Stimulated activated CD4-positive, alpha-beta T cell treated with anti-CD3 and anti-CD28 coated beads, Interleukin-4, amount 100 ng/mL, for 1 hour (primary cell): ENCODE data around the gene SYVN1.
"Not testable (repeated sequence)": the region's sequence is repeated elsewhere in the genome, so short reads cannot be mapped to it uniquely, and the experiment has no call there.

Experiments used
- DNase-seq: peaks from one replicate; pipeline ENCODE4 v3.0.0-alpha.2; 2020

Gene SYVN1

GRCh38 chr11:65150509-65151299 lies 16.4 kb upstream of the SYVN1 start:
- DNase-seq, result no peak

- not testable (repeated sequence) for DNase-seq
These were observed 15.8 kb upstream of the SYVN1 start for GRCh38 chr11:65150131-65150508.

- DNase-seq, result no peak
These were observed 14.3 kb upstream of the SYVN1 start for GRCh38 chr11:65148657-65149056.

GRCh38 chr11:65147352-65148075 lies 13.2 kb upstream of the SYVN1 start:
- no peak for DNase-seq

- no peak for DNase-seq
These were observed 7.7 kb upstream of the SYVN1 start for GRCh38 chr11:65141896-65142494.

- no peak for DNase-seq
These were observed 2.3 kb upstream of the SYVN1 start for GRCh38 chr11:65136515-65137096.

GRCh38 chr11:65135633-65136145 lies 1.4 kb upstream of the SYVN1 start:
- no peak for DNase-seq

- DNase-seq, result peak; percentile 74
These were observed 773 bp upstream of the SYVN1 start for GRCh38 chr11:65134952-65135632.

GRCh38 chr11:65133724-65134123 lies 595 bp downstream of the SYVN1 start:
- DNase-seq, result no peak

- DNase-seq, result peak; percentile 69
These were observed 1.2 kb downstream of the SYVN1 start for GRCh38 chr11:65132988-65133700.

- no peak for DNase-seq
These were observed 1.9 kb downstream of the SYVN1 start for GRCh38 chr11:65132238-65132987.

- no peak for DNase-seq
These were observed 2.5 kb downstream of the SYVN1 start for GRCh38 chr11:65131895-65132237.

GRCh38 chr11:65131417-65131776 lies 2.9 kb downstream of the SYVN1 start:
- DNase-seq, result no peak

GRCh38 chr11:65130631-65131416 lies 3.5 kb downstream of the SYVN1 start:
- DNase-seq, result no peak

GRCh38 chr11:65129649-65130441 lies 4.5 kb downstream of the SYVN1 start:
- DNase-seq, result no peak

- DNase-seq, result no peak
These were observed 5.9 kb downstream of the SYVN1 start for GRCh38 chr11:65128182-65129145.

- DNase-seq, result no peak
These were observed 6.7 kb downstream of the SYVN1 start for GRCh38 chr11:65127473-65128181.
